CD8-positive, alpha-beta memory T cell (primary cell): ENCODE results near the gene ATXN3. TPM values are rescaled to one million over a fixed set of nuclear protein-coding genes. Genes with fewer than 3 reads are reported as not detected.

Source experiments
- CTCF ChIA-PET: fragments of 350-600 bp; sonication (Branson Sonifier 250); formaldehyde crosslinking; loops from one replicate; lab custom pipeline; 2021; ENCODE audit warnings: antibody characterized with exemption; lab: Charles Lee
- POLR2A ChIA-PET: fragments of 350-600 bp; sonication (Branson Sonifier 250); formaldehyde crosslinking; loops from one replicate; lab custom pipeline; 2021; ENCODE audit warnings: antibody characterized with exemption; lab: Charles Lee
- DNase-seq, 5 donors: peaks; one replicate each; pipeline versions ENCODE4 v3.0.0 to v3.0.0-alpha.2; 2020 to 2022; ENCODE audit warnings: mixed read lengths in 1 of 5
- H3K27ac ChIP-seq: one replicate; pipeline ENCODE4 v1.7.0; 2013; ENCODE audit warnings: low read depth, mild to moderate bottlenecking, low read length, moderate library complexity
- H3K27me3 ChIP-seq: 2 replicates; pipeline ENCODE4 v1.7.0; 2013; ENCODE audit warnings: low read length, mild to moderate bottlenecking; ENCODE audit not compliant: insufficient read depth, poor library complexity, severe bottlenecking
- H3K36me3 ChIP-seq: 2 replicates; pipeline ENCODE4 v1.7.0; 2013; ENCODE audit warnings: mild to moderate bottlenecking, low read length, moderate library complexity; ENCODE audit not compliant: insufficient read depth
- H3K4me1 ChIP-seq: 2 replicates; pipeline ENCODE4 v1.7.0; 2013; ENCODE audit warnings: mild to moderate bottlenecking, low read length, moderate library complexity; ENCODE audit not compliant: insufficient read depth
- H3K4me3 ChIP-seq: 2 replicates; pipeline ENCODE4 v1.7.0; 2013; ENCODE audit warnings: mild to moderate bottlenecking, low read length
- H3K9me3 ChIP-seq: 2 replicates; pipeline ENCODE4 v1.7.0; 2013; ENCODE audit warnings: mild to moderate bottlenecking, low read length
- H3K27ac Mint-ChIP-seq, 8 donors: one replicate each; pipeline ENCODE4 v1.8.0; 2020 to 2021; ENCODE audit warnings: mixed read lengths in 8 of 8, mild to moderate bottlenecking in 6 of 8, inconsistent platforms in 3 of 8, moderate library complexity in 3 of 8
- H3K27me3 Mint-ChIP-seq, 2 donors: one replicate each; pipeline ENCODE4 v1.8.0; 2020 to 2021; ENCODE audit warnings: mixed read lengths in 2 of 2, mild to moderate bottlenecking in 1 of 2, moderate library complexity in 1 of 2
- H3K36me3 Mint-ChIP-seq, 3 donors: one replicate each; pipeline ENCODE4 v1.8.0; 2020 to 2021; ENCODE audit warnings: mixed read lengths in 3 of 3, inconsistent platforms in 1 of 3, mild to moderate bottlenecking in 1 of 3
- H3K4me1 Mint-ChIP-seq, 3 donors: one replicate each; pipeline ENCODE4 v1.8.0; 2020 to 2021; ENCODE audit warnings: mixed read lengths in 3 of 3, inconsistent platforms in 1 of 3, mild to moderate bottlenecking in 1 of 3
- H3K4me3 Mint-ChIP-seq, 7 donors: one replicate each; pipeline ENCODE4 v1.8.0; 2020 to 2021; ENCODE audit warnings: mixed read lengths in 7 of 7, mild to moderate bottlenecking in 6 of 7, moderate library complexity in 4 of 7, inconsistent platforms in 2 of 7
- H3K9me3 Mint-ChIP-seq, 5 donors: one replicate each; pipeline ENCODE4 v1.8.0; 2020 to 2022; ENCODE audit warnings: mixed read lengths in 5 of 5, mild to moderate bottlenecking in 3 of 5, moderate library complexity in 2 of 5, inconsistent platforms in 1 of 5
- polyA plus RNA-seq: library from polyadenylated mRNA; unstranded; fragments of 300-500 nt; fragmentation: Illumina TruSeq; gene quantifications from one replicate; pipeline ENCODE4 v1.2.3, GENCODE V29; 2021
- total RNA-seq, 2 experiments: library from RNA; stranded (reverse); gene quantifications; one replicate each; pipeline ENCODE4 v1.2.3, GENCODE V29; 2021

ATXN3 gene
- total RNA-seq (10 to 100 TPM; 25.1 to 32.5 TPM), polyA plus RNA-seq (20.5 TPM)

- DNase-seq: peak; percentile 91 to 98 (median 95)
- peak within 1 kb of the TSS; percentile 93 to 99 (median 96) for H3K4me3 Mint-ChIP-seq
- peak within 1 kb of the TSS; percentile 83 to 99 (median 96) for H3K27ac Mint-ChIP-seq
- Histone ChIP-seq H3K4me3 (peak within 1 kb of the TSS; percentile 91), H3K27me3 (no peaks in the 10 kb centered on the region), H3K27ac (peak within 1 kb of the TSS; percentile 80), H3K9me3 (no peaks in the 10 kb centered on the region), H3K4me1 (peaks cover 32% of the 10 kb centered on the region), H3K36me3 (no peaks in the 10 kb centered on the region)
- peaks cover 0 to 5% (median 0%) of the 10 kb centered on the region in 3 donors for H3K36me3 Mint-ChIP-seq
- H3K4me1 Mint-ChIP-seq: peaks cover 36 to 60% (median 59%) of the 10 kb centered on the region in 3 donors
- POLR2A ChIA-PET: interaction anchor here (0.6 to 2.7 kb wide), 4 partner anchors 13 to 358 kb away, joined by 5 to 44 read pairs (median 11); partner anchors contain the start of genes CPSF2 and NDUFB1
- CTCF ChIA-PET: interaction anchor here (0.8 to 3.9 kb wide), 11 partner anchors 7 to 546 kb away, joined by 3 to 81 read pairs (median 4); partner anchors contain the start of genes CPSF2, NDUFB1 and TRIP11
- no peaks in the 10 kb centered on the region for H3K9me3 Mint-ChIP-seq
- H3K27me3 Mint-ChIP-seq: peaks cover 0 to 2% of the 10 kb centered on the region in 2 donors
Observed at GRCh38 chr14:92106143-92106926, at the start of gene ATXN3. ATXN3 (minus strand) TSS chr14:92106582; CDS start chr14:92106552, 30 bp downstream.

- H3K27ac ChIP-seq: no peak overlapping the region
- H3K4me3 ChIP-seq: no peak overlapping the region
- no peak for DNase-seq
- Mint-ChIP-seq H3K36me3 (peaks cover 4 to 77% (median 28%) of the 10 kb centered on the region in 3 donors), H3K27ac (peak overlapping the region in 5 of 8 donors; percentile 36 to 85 (median 47)), H3K4me1 (peaks cover 3 to 6% (median 4%) of the 10 kb centered on the region in 3 donors), H3K4me3 (no peak overlapping the region), H3K27me3 (no peaks in the 10 kb centered on the region), H3K9me3 (no peaks in the 10 kb centered on the region)
- no peaks in the 10 kb centered on the region for H3K9me3 ChIP-seq
- no peaks in the 10 kb centered on the region for H3K27me3 ChIP-seq
- no peaks in the 10 kb centered on the region for H3K4me1 ChIP-seq
- H3K36me3 ChIP-seq: peaks cover 34% of the 10 kb centered on the region
- ChIA-PET CTCF (no interaction called here), POLR2A (no interaction called here)
Observed at GRCh38 chr14:92154283-92154942, 48.0 kb upstream of the ATXN3 start.

- no peak overlapping the region for H3K27ac ChIP-seq
- Mint-ChIP-seq H3K27me3 (no peaks in the 10 kb centered on the region), H3K27ac (peak overlapping the region in 2 of 8 donors; percentile 24 to 92)
Observed at GRCh38 chr14:92153581-92153980, 47.2 kb upstream of the ATXN3 start.

GRCh38 chr14:92144708-92145107, 38.3 kb upstream of the ATXN3 start:
- peaks cover 20 to 34% (median 27%) of the 10 kb centered on the region in 3 donors for H3K4me1 Mint-ChIP-seq
- H3K4me3 ChIP-seq: no peak overlapping the region
- no peaks in the 10 kb centered on the region for H3K4me1 ChIP-seq
- ChIA-PET CTCF (no interaction called here), POLR2A (no interaction called here)
- H3K27ac Mint-ChIP-seq: peak overlapping the region in 4 of 8 donors; percentile 16 to 33 (median 21)
- no peak for DNase-seq
- no peak overlapping the region for H3K4me3 Mint-ChIP-seq
- H3K27me3 Mint-ChIP-seq: no peaks in the 10 kb centered on the region
- no peaks in the 10 kb centered on the region for H3K27me3 ChIP-seq
- peaks cover 35% of the 10 kb centered on the region for H3K36me3 ChIP-seq
- H3K9me3 ChIP-seq: no peaks in the 10 kb centered on the region
- H3K36me3 Mint-ChIP-seq: peaks cover 0 to 81% (median 31%) of the 10 kb centered on the region in 3 donors
- H3K27ac ChIP-seq: no peak overlapping the region
- H3K9me3 Mint-ChIP-seq: no peaks in the 10 kb centered on the region

More at GRCh38 chr14:92153581-92153980, 47.2 kb upstream of the ATXN3 start:
- Mint-ChIP-seq H3K9me3 (no peaks in the 10 kb centered on the region), H3K4me3 (no peak overlapping the region), H3K36me3 (peaks cover 4 to 74% (median 29%) of the 10 kb centered on the region in 3 donors), H3K4me1 (peaks cover 3 to 9% (median 4%) of the 10 kb centered on the region in 3 donors)
- ChIA-PET CTCF (no interaction called here), POLR2A (interaction anchor here (0.7 kb wide), 1 partner anchor 371 kb away, joined by 3 read pairs; no protein-coding TSS in a partner anchor)
- no peaks in the 10 kb centered on the region for H3K4me1 ChIP-seq
- H3K4me3 ChIP-seq: no peak overlapping the region
- no peaks in the 10 kb centered on the region for H3K9me3 ChIP-seq
- peaks cover 33% of the 10 kb centered on the region for H3K36me3 ChIP-seq
- H3K27me3 ChIP-seq: no peaks in the 10 kb centered on the region
- DNase-seq: no peak

GRCh38 chr14:92143962-92144361, 37.6 kb upstream of the ATXN3 start:
- H3K4me1 Mint-ChIP-seq: peaks cover 18 to 34% (median 27%) of the 10 kb centered on the region in 3 donors
- Histone ChIP-seq H3K27me3 (no peaks in the 10 kb centered on the region), H3K27ac (no peak overlapping the region), H3K4me3 (no peak overlapping the region), H3K36me3 (peaks cover 31% of the 10 kb centered on the region), H3K4me1 (no peaks in the 10 kb centered on the region), H3K9me3 (no peaks in the 10 kb centered on the region)
- H3K27ac Mint-ChIP-seq: peak overlapping the region in 2 of 8 donors; percentile 4 to 43
- H3K9me3 Mint-ChIP-seq: no peaks in the 10 kb centered on the region
- no peak overlapping the region for H3K4me3 Mint-ChIP-seq
- H3K36me3 Mint-ChIP-seq: peaks cover 0 to 80% (median 28%) of the 10 kb centered on the region in 3 donors
- no peaks in the 10 kb centered on the region for H3K27me3 Mint-ChIP-seq
- ChIA-PET CTCF (no interaction called here), POLR2A (no interaction called here)
- DNase-seq: no peak

GRCh38 chr14:92143309-92143708, 36.9 kb upstream of the ATXN3 start:
- no peak for DNase-seq
- no peaks in the 10 kb centered on the region for H3K4me1 ChIP-seq
- ChIA-PET CTCF (no interaction called here), POLR2A (no interaction called here)
- H3K36me3 Mint-ChIP-seq: peaks cover 0 to 83% (median 26%) of the 10 kb centered on the region in 3 donors
- no peak overlapping the region for H3K4me3 Mint-ChIP-seq
- peaks cover 16 to 34% (median 27%) of the 10 kb centered on the region in 3 donors for H3K4me1 Mint-ChIP-seq
- no peaks in the 10 kb centered on the region for H3K9me3 ChIP-seq
- H3K4me3 ChIP-seq: no peak overlapping the region
- H3K27ac Mint-ChIP-seq: peak overlapping the region in 1 of 8 donors; percentile 29
- H3K27me3 ChIP-seq: no peaks in the 10 kb centered on the region
- H3K27ac ChIP-seq: no peak overlapping the region
- H3K27me3 Mint-ChIP-seq: no peaks in the 10 kb centered on the region
- no peaks in the 10 kb centered on the region for H3K9me3 Mint-ChIP-seq
- H3K36me3 ChIP-seq: peaks cover 35% of the 10 kb centered on the region

- ChIA-PET POLR2A (no interaction called here), CTCF (interaction anchor here (1.4 kb wide), 1 partner anchor 546 kb away, joined by 5 read pairs; no protein-coding TSS in a partner anchor)
- no peaks in the 10 kb centered on the region for H3K27me3 Mint-ChIP-seq
- Histone ChIP-seq H3K27ac (no peak overlapping the region), H3K27me3 (no peaks in the 10 kb centered on the region), H3K4me1 (no peaks in the 10 kb centered on the region), H3K4me3 (no peak overlapping the region), H3K36me3 (peaks cover 37% of the 10 kb centered on the region), H3K9me3 (no peaks in the 10 kb centered on the region)
- H3K4me1 Mint-ChIP-seq: peaks cover 10 to 14% (median 13%) of the 10 kb centered on the region in 3 donors
- peak in 1 of 5 donors; percentile 19 for DNase-seq
- H3K36me3 Mint-ChIP-seq: peaks cover 12 to 78% (median 15%) of the 10 kb centered on the region in 3 donors
- H3K4me3 Mint-ChIP-seq: no peak overlapping the region
- H3K9me3 Mint-ChIP-seq: no peaks in the 10 kb centered on the region
- peak overlapping the region in 1 of 8 donors; percentile 15 for H3K27ac Mint-ChIP-seq
Observed at GRCh38 chr14:92135269-92135668, 28.9 kb upstream of the ATXN3 start.
